ENCODE results near the gene PTPRA.

GRCh38 chr20:2867081-2867864 is 6.0 kb upstream of the PTPRA start:
- no peak for TF ChIP-seq MYC (CRISPR knock-in tag; IDR thresholded peaks at IDR 0.05; ENCODE audit: borderline replicate concordance)
- no peak for TF ChIP-seq ZNF589 (CRISPR knock-in tag; conservative IDR thresholded peaks at IDR 0.05)
- TF ChIP-seq POLR2A (IDR thresholded peaks at IDR 0.05; ENCODE audit: insufficient read depth in 1 of 2, low read depth in 2 of 2, low read length in 2 of 2), result no peak
- no peak for TF ChIP-seq ZNF317 (CRISPR knock-in tag; IDR thresholded peaks at IDR 0.05)
- TF ChIP-seq KDM1A (CRISPR knock-in tag; IDR thresholded peaks at IDR 0.05), result no peak
- no peak for TF ChIP-seq REXO4 (CRISPR knock-in tag; IDR thresholded peaks at IDR 0.05; ENCODE audit: borderline replicate concordance)
